ENCODE measurements around the gene GPC3. TPM values are rescaled to one million over a fixed set of nuclear protein-coding genes. Genes with fewer than 3 reads are reported as not detected.

The GPC3 gene
- total RNA-seq, 1 donor from 2014 or later, result 1,039 TPM

DNA sequence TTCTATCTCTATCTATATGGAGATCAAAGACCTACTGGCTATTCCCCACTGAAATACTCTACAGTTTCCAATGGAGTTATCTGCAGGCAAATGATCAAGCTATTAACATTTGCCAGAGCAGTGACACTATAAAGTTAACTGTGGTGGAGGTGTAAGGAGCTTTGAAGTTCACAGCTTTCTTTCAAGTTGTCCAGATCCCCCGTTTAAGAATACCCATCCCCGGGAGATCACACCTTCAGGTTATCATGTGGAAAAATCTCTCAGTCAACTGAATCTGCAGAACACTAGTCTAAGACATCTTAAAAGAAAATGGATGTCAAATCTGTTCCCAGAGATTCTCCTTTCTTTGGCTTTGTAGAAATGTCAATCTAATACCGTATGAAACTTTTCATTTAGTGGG lies 80.1 kb downstream of the GPC3 start:
- Mint-ChIP-seq H3K36me3 (peaks cover 4% of the 10 kb centered on the region), H3K9me3 (peaks cover 4% of the 10 kb centered on the region), H3K4me1 (no peaks in the 10 kb centered on the region), H3K27ac (no peak overlapping the region), H3K27me3 (ENCODE audit: insufficient read depth, low read depth) (no peaks in the 10 kb centered on the region), H3K4me3 (no peak overlapping the region)
- H3K36me3 ChIP-seq, result no peaks in the 10 kb centered on the region
- H3K27me3 ChIP-seq, result no peaks in the 10 kb centered on the region
- H3K4me2 ChIP-seq, result no peak overlapping the region
- peaks cover 80% of the 10 kb centered on the region for H3K79me2 ChIP-seq (ENCODE audit: low read depth)
- TF ChIP-seq EZH2phosphoT487 (IDR thresholded peaks at IDR 0.05), result no peak
- TF ChIP-seq, protein P1, sequence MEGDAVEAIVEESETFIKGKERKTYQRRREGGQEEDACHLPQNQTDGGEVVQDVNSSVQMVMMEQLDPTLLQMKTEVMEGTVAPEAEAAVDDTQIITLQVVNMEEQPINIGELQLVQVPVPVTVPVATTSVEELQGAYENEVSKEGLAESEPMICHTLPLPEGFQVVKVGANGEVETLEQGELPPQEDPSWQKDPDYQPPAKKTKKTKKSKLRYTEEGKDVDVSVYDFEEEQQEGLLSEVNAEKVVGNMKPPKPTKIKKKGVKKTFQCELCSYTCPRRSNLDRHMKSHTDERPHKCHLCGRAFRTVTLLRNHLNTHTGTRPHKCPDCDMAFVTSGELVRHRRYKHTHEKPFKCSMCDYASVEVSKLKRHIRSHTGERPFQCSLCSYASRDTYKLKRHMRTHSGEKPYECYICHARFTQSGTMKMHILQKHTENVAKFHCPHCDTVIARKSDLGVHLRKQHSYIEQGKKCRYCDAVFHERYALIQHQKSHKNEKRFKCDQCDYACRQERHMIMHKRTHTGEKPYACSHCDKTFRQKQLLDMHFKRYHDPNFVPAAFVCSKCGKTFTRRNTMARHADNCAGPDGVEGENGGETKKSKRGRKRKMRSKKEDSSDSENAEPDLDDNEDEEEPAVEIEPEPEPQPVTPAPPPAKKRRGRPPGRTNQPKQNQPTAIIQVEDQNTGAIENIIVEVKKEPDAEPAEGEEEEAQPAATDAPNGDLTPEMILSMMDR (IDR thresholded peaks at IDR 0.05), result no peak
- TF ChIP-seq EZH2 (IDR thresholded peaks at IDR 0.05), result no peak
- no peak overlapping the region for H3K9ac ChIP-seq
- no peak overlapping the region for H3K27ac ChIP-seq
- H3K4me1 ChIP-seq, result no peaks in the 10 kb centered on the region
- no peak overlapping the region for H2AFZ ChIP-seq (replicated peaks)
- H3K9me3 ChIP-seq (ENCODE audit: low read depth), result peaks cover 3% of the 10 kb centered on the region
- H3K4me3 ChIP-seq, result no peak overlapping the region
- no peaks in the 10 kb centered on the region for H3F3A ChIP-seq (ENCODE audit: low read depth)
- H4K20me1 ChIP-seq (ENCODE audit: low read depth), result peaks cover 3% of the 10 kb centered on the region
- DNase-seq (ENCODE audit: low spot score), result no peak

DNA sequence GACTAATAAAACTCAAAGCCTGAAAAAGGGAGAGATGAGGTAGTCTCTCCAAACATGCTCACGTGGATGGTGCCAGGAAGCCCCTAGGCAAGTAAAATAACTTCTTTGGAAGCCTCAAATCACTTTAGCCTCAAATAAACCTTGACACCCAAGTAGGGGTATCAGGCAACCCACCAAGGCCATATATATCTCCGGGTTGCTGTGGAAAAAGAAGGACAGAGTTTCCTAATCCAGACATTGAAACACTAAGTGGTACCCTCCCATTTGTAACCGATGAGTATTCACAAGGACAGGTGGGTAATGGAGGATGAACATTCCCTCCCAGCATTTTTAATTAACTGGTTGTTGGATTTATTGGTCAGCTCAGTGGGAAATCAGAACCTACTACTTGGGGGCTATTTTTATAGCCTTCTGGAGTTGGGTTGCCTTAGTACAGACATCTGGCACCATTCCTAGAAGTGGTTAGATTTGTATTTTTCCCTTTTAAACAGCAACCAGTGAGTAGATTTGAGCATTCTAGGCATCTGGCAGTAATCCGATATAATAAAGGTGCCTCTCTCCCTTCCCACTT lies 87.7 kb downstream of the GPC3 start:
- Mint-ChIP-seq H3K27ac (no peak overlapping the region), H3K4me3 (no peak overlapping the region), H3K36me3 (peaks cover 4% of the 10 kb centered on the region), H3K9me3 (no peaks in the 10 kb centered on the region), H3K4me1 (no peaks in the 10 kb centered on the region), H3K27me3 (ENCODE audit: insufficient read depth, low read depth) (peaks cover 3% of the 10 kb centered on the region)
- peaks cover 56% of the 10 kb centered on the region for H3K79me2 ChIP-seq (ENCODE audit: low read depth)
- no peak overlapping the region for H3K4me3 ChIP-seq
- H4K20me1 ChIP-seq (ENCODE audit: low read depth), result peaks cover 12% of the 10 kb centered on the region
- H3K36me3 ChIP-seq, result no peaks in the 10 kb centered on the region
- no peak overlapping the region for H2AFZ ChIP-seq (replicated peaks)
- TF ChIP-seq EZH2 (IDR thresholded peaks at IDR 0.05) (no peak), EZH2phosphoT487 (IDR thresholded peaks at IDR 0.05) (no peak)
- TF ChIP-seq, protein P1 (IDR thresholded peaks at IDR 0.05), result no peak
- peaks cover 5% of the 10 kb centered on the region for H3K4me1 ChIP-seq
- peaks cover 4% of the 10 kb centered on the region for H3F3A ChIP-seq (ENCODE audit: low read depth)
- no peak for DNase-seq (ENCODE audit: low spot score)
- no peak overlapping the region for H3K9ac ChIP-seq
- H3K9me3 ChIP-seq (ENCODE audit: low read depth), result peaks cover 2% of the 10 kb centered on the region
- H3K27me3 ChIP-seq, result no peaks in the 10 kb centered on the region
- H3K27ac ChIP-seq, result no peak overlapping the region
- no peak overlapping the region for H3K4me2 ChIP-seq

DNA sequence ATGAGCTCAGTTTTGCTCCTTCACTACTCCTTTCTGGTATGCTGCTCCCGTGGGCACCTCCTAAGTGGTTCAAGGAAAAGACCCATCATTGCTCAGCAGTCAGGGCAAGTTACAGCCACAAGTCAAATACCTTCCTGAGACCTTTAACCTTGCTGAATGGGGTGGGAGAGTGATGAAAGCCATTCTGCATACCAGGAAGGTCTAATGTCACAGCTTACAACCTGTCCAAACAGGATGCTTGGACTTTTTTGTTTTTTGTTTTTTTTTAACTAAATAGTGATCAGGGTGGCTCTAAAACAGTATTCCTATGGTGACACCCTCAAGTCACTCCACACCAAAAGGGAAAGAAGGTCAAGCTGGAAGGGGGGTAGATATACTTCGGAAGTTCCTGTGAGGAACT lies 93.1 kb downstream of the GPC3 start:
- H3K4me3 Mint-ChIP-seq, result no peak overlapping the region
- H3K9me3 Mint-ChIP-seq, result no peaks in the 10 kb centered on the region
- Histone ChIP-seq H3K79me2 (ENCODE audit: low read depth) (peaks cover 26% of the 10 kb centered on the region), H3K36me3 (no peaks in the 10 kb centered on the region), H3K27ac (no peak overlapping the region), H3K9ac (no peak overlapping the region), H3K27me3 (no peaks in the 10 kb centered on the region), H2AFZ (replicated peaks) (no peak overlapping the region), H3K4me1 (peaks cover 10% of the 10 kb centered on the region), H3F3A (ENCODE audit: low read depth) (peaks cover 13% of the 10 kb centered on the region), H3K9me3 (ENCODE audit: low read depth) (no peaks in the 10 kb centered on the region), H3K4me3 (no peak overlapping the region), H3K4me2 (no peak overlapping the region), H4K20me1 (ENCODE audit: low read depth) (peaks cover 14% of the 10 kb centered on the region)
- H3K27ac Mint-ChIP-seq, result no peak overlapping the region
- peaks cover 19% of the 10 kb centered on the region for H3K4me1 Mint-ChIP-seq
- no peaks in the 10 kb centered on the region for H3K27me3 Mint-ChIP-seq (ENCODE audit: insufficient read depth, low read depth)
- peak; percentile 45 for DNase-seq (ENCODE audit: low spot score)
- TF ChIP-seq EZH2 (IDR thresholded peaks at IDR 0.05), result no peak
- TF ChIP-seq, protein P1 (IDR thresholded peaks at IDR 0.05), result no peak
- H3K36me3 Mint-ChIP-seq, result no peaks in the 10 kb centered on the region
